OCI-LY3 (cell line): ENCODE results near the gene CFAP46.
A peak's percentile ranks its signal among the peaks of the same experiment; 100 is the strongest.

Experiments
- H2AFZ ChIP-seq: fragments of 200-600, 300-600 bp; shearing (Covaris generic); 2 replicates; pipeline ENCODE4 v1.6.0; 2014; ENCODE audit warnings: antibody characterized with exemption, low read depth, low read length
- H3K27ac ChIP-seq: fragments of 200-600, 300-600 bp; sonication (generic); 2 replicates; pipeline ENCODE4 v1.5.1; 2014; ENCODE audit warnings: mild to moderate bottlenecking, low read length, moderate library complexity, mixed read lengths
- H3K27me3 ChIP-seq: fragments of 200-600, 300-600 bp; sonication (generic); 2 replicates; pipeline ENCODE4 v1.6.1; 2014; ENCODE audit warnings: low read depth, low read length, mixed read lengths
- H3K36me3 ChIP-seq: fragments of 200-600, 300-600 bp; sonication (generic); replicated peaks from 2 replicates; pipeline ENCODE3; 2014; ENCODE audit warnings: low read depth, low read length, mixed read lengths
- H3K4me1 ChIP-seq: fragments of 300-600, 200-600 bp; sonication (generic); 2 replicates; pipeline ENCODE4 v1.6.1; 2014; ENCODE audit warnings: low read length, mixed read lengths
- H3K4me2 ChIP-seq: fragments of 200-600, 300-600 bp; sonication (generic); 2 replicates; pipeline ENCODE4 v1.6.1; 2014; ENCODE audit warnings: low read length, mixed read lengths
- H3K4me3 ChIP-seq: fragments of 300-600, 200-600 bp; sonication (generic); 2 replicates; pipeline ENCODE4 v1.5.1; 2014; ENCODE audit warnings: antibody characterized with exemption, mild to moderate bottlenecking, low read length, moderate library complexity
- H3K79me2 ChIP-seq: fragments of 300-600, 200-600 bp; shearing (Covaris generic); 2 replicates; pipeline ENCODE4 v1.6.1; 2014; ENCODE audit warnings: mild to moderate bottlenecking, low read length, mixed read lengths
- H3K9ac ChIP-seq: fragments of 300-600, 200-600 bp; shearing (Covaris generic); 2 replicates; pipeline ENCODE4 v1.6.0; 2014; ENCODE audit warnings: mild to moderate bottlenecking, low read length, moderate library complexity
- H3K9me3 ChIP-seq: fragments of 200-600, 300-600 bp; shearing (Covaris generic); 2 replicates; pipeline ENCODE4 v1.6.1; 2014; ENCODE audit warnings: low read length, mixed read lengths; ENCODE audit not compliant: insufficient read depth
- H4K20me1 ChIP-seq: fragments of 200-600, 300-600 bp; sonication (generic); 2 replicates; pipeline ENCODE4 v1.6.1; 2016; ENCODE audit warnings: low read length, mixed read lengths; ENCODE audit not compliant: insufficient read depth
- CTCF ChIP-seq: fragments of 200-600, 300-600 bp; sonication (generic); IDR thresholded peaks from 2 replicates; pipeline ENCODE4 v1.5.1; 2014; ENCODE audit warnings: antibody characterized with exemption, low read length, low read depth
- EZH2phosphoT487 ChIP-seq: fragments of 200-600 bp; shearing (Covaris generic); IDR thresholded peaks from 2 replicates; pipeline ENCODE4 v1.6.1; 2018; ENCODE audit warnings: antibody characterized with exemption, mixed run types, low read depth

The CFAP46 gene

GRCh38 chr10:132938472-132939339, 3.7 kb downstream of the CFAP46 start:
- H3K4me2 ChIP-seq, result no peak overlapping the region

GRCh38 chr10:132937861-132938260, 4.5 kb downstream of the CFAP46 start:
- H3K9me3 ChIP-seq, result no peaks in the 10 kb centered on the region
- H3K27me3 ChIP-seq, result no peaks in the 10 kb centered on the region
- H3K4me3 ChIP-seq, result no peak overlapping the region
- H3K27ac ChIP-seq, result no peak overlapping the region
- H3K79me2 ChIP-seq, result no peaks in the 10 kb centered on the region
- H2AFZ ChIP-seq, result no peak overlapping the region
- no peaks in the 10 kb centered on the region for H3K36me3 ChIP-seq
- no peaks in the 10 kb centered on the region for H4K20me1 ChIP-seq
- TF ChIP-seq CTCF, result no peak
- TF ChIP-seq EZH2phosphoT487, result no peak
- H3K4me2 ChIP-seq, result no peak overlapping the region
- peaks cover 31% of the 10 kb centered on the region for H3K4me1 ChIP-seq
- H3K9ac ChIP-seq, result no peak overlapping the region

More at GRCh38 chr10:132938472-132939339, 3.7 kb downstream of the CFAP46 start:
- no peak overlapping the region for H2AFZ ChIP-seq
- H3K9me3 ChIP-seq, result no peaks in the 10 kb centered on the region
- no peak for TF ChIP-seq EZH2phosphoT487
- peak; percentile 35; the same call in 1 of the 2 replicates for TF ChIP-seq CTCF
- no peaks in the 10 kb centered on the region for H3K27me3 ChIP-seq
- no peak overlapping the region for H3K9ac ChIP-seq
- no peaks in the 10 kb centered on the region for H3K79me2 ChIP-seq
- H3K27ac ChIP-seq, result no peak overlapping the region
- no peak overlapping the region for H3K4me3 ChIP-seq
- no peaks in the 10 kb centered on the region for H4K20me1 ChIP-seq
- peaks cover 31% of the 10 kb centered on the region for H3K4me1 ChIP-seq
- no peaks in the 10 kb centered on the region for H3K36me3 ChIP-seq

- H3K4me1 ChIP-seq, result peaks cover 27% of the 10 kb centered on the region
- H3K27ac ChIP-seq, result no peak overlapping the region
- H3K4me2 ChIP-seq, result no peak overlapping the region
- no peak overlapping the region for H3K9ac ChIP-seq
- no peak overlapping the region for H2AFZ ChIP-seq
- H3K27me3 ChIP-seq, result no peaks in the 10 kb centered on the region
- H3K36me3 ChIP-seq, result no peaks in the 10 kb centered on the region
- H3K79me2 ChIP-seq, result no peaks in the 10 kb centered on the region
- no peak overlapping the region for H3K4me3 ChIP-seq
- H4K20me1 ChIP-seq, result no peaks in the 10 kb centered on the region
- H3K9me3 ChIP-seq, result no peaks in the 10 kb centered on the region
- TF ChIP-seq EZH2phosphoT487 (no peak), CTCF (no peak)
Observed at GRCh38 chr10:132934953-132935352, 7.4 kb downstream of the CFAP46 start.

- Histone ChIP-seq H4K20me1 (no peaks in the 10 kb centered on the region), H3K9ac (no peak overlapping the region), H3K27me3 (no peaks in the 10 kb centered on the region), H3K27ac (no peak overlapping the region), H3K4me2 (no peak overlapping the region), H3K4me3 (no peak overlapping the region), H2AFZ (no peak overlapping the region), H3K79me2 (no peaks in the 10 kb centered on the region), H3K9me3 (no peaks in the 10 kb centered on the region), H3K36me3 (no peaks in the 10 kb centered on the region), H3K4me1 (peaks cover 20% of the 10 kb centered on the region)
- TF ChIP-seq CTCF, result no peak
- TF ChIP-seq EZH2phosphoT487, result no peak
Observed at GRCh38 chr10:132933308-132934042, 8.9 kb downstream of the CFAP46 start.
